GM21423 (cell line): Measurements from ENCODE around the gene C6orf62.
"Not testable (repeated sequence)": the region's sequence is repeated elsewhere in the genome, so short reads cannot be mapped to it uniquely, and the experiment has no call there.

Experiments used
- ATAC-seq: cut with Tn5 transposase; IDR thresholded peaks from one replicate; pipeline ENCODE4 v1.9.1; 2021; ENCODE audit warnings: mild to moderate bottlenecking, moderate library complexity; ENCODE audit not compliant: unreplicated experiment

C6orf62 gene

GRCh38 chr6:24668997-24669361 lies 50.0 kb downstream of the C6orf62 start:
- no peak for ATAC-seq

- ATAC-seq, result not testable (repeated sequence)
Observed at GRCh38 chr6:24668066-24668996, 50.6 kb downstream of the C6orf62 start.

GRCh38 chr6:24667378-24667803 lies 51.6 kb downstream of the C6orf62 start:
- ATAC-seq, result peak; percentile 2

GRCh38 chr6:24666641-24667377 lies 52.1 kb downstream of the C6orf62 start, which contains the start of the genes ACOT13 and TDP2:
Gene ACOT13 (plus strand): TSS chr6:24667077. CDS start chr6:24667264, 187 bp downstream.
Gene TDP2 (minus strand): TSS chr6:24666899. CDS start chr6:24666862, 37 bp downstream.
- peak; percentile 95 for ATAC-seq

- ATAC-seq, result peak; percentile 28
Observed at GRCh38 chr6:24666097-24666640, 52.8 kb downstream of the C6orf62 start.

- ATAC-seq, result no peak
Observed at GRCh38 chr6:24664046-24664987, 54.6 kb downstream of the C6orf62 start.

GRCh38 chr6:24663189-24663588 lies 55.8 kb downstream of the C6orf62 start:
- ATAC-seq, result no peak

GRCh38 chr6:24662236-24662635 lies 56.7 kb downstream of the C6orf62 start:
- no peak for ATAC-seq

GRCh38 chr6:24661759-24662158 lies 57.2 kb downstream of the C6orf62 start:
- not testable (repeated sequence) for ATAC-seq

GRCh38 chr6:24660105-24660504 lies 58.8 kb downstream of the C6orf62 start:
- no peak for ATAC-seq

GRCh38 chr6:24659561-24659960 lies 59.4 kb downstream of the C6orf62 start:
- ATAC-seq, result no peak

GRCh38 chr6:24658573-24659560 lies 60.1 kb downstream of the C6orf62 start:
- ATAC-seq, result no peak

GRCh38 chr6:24655215-24655614 lies 63.7 kb downstream of the C6orf62 start:
- ATAC-seq, result no peak
